HG02973 (cell line): ENCODE measurements around the gene RMP24.
"Not testable (repeated sequence)": the region's sequence is repeated elsewhere in the genome, so short reads cannot be mapped to it uniquely, and the experiment has no call there.

Experiments used
- ATAC-seq: cut with Tn5 transposase; IDR thresholded peaks from one replicate; pipeline ENCODE4 v1.9.1; 2021; ENCODE audit warnings: moderate library complexity; ENCODE audit not compliant: unreplicated experiment

The RMP24 gene

DNA sequence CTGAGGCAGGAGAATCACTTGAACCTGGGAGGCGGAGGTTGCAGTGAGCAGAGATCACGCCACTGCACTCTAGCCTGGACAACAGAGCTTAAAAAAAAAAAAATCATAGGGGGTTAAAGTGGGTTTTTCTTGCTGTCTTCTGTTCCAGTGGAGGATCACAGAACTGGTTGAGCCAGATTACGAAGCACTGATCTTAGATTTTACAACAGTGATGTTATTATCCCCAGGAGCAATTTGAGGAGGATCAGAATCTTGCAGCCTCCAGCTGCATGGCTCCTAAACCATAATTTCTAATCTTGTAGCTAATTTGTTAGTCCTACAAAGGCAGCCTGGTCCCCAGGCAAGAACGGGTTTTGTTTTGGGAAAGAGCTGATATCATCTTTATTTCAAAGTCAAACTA is 4.6 kb upstream of the RMP24 start:
- ATAC-seq: not testable (repeated sequence)

DNA sequence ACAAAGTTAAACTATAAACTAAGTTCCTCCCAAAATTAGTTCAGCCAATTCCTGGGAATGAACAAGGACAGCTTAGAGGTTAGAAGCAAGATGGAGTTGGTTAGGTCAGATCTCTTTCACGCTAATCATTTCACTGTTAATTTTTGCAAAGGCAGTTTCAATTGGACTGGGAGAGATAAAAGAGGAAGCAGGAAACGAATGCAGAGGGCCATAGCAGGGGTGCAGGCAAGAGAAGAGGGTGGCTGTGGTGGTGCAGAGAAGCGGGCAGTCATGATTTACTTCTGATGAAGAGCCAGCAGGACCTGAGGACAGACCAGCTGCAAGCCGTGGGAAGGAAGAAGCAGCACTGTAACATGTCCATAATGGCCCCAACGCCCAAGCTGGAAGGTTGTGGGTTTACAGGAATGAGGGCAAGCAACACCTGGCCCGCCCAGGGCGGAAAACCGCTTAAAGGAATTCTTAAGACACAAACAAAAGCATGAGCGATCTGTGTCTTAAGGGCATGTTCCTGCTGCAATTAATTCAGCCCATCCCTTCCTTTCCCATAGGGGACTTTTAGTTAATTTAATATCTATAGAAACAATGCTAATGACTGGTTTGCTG is 4.1 kb upstream of the RMP24 start:
- ATAC-seq: no peak

DNA sequence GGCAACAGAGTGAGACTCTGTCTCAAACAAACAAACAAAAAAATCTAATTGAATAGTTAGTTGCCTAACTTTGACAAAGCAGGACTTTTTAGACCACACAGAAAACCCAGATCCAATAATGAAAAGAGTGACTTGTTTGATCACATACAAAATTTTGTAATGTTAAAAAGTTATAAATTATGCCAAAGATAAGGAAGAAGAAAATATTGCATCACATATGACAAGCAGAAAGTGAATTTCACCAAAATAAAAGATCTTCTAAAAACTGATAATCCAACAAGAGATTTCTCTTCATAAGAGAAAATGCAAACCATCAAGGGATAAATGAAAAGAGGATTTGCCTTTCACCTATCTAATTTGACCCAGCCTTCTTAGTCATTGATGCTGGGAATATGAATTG is 2.8 kb upstream of the RMP24 start:
- ATAC-seq: no peak

DNA sequence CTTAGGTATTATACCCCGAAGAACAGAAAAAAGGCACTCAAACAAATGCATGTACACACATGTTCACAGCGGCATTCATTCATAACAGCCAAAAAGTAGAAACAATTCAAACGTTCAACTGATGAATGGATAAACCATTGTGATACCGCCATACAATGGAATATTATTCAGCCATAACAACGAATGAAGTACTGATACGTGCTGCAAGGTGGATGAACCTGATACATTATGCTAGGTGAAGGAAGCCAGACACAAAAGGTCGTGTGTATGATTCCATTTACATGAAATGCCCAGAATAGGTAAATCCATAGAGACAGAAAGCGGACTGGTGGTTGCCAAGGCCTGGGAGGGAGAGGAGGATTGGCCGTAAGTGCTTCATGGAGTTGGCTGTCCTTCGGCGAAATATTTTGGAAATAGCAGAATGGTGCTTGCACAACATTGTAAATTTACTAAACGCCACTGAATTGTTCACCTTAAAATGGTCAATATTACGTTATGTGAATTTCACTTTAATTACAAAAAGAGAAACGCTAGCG is 750 bp upstream of the RMP24 start:
- peak; percentile 8 for ATAC-seq

DNA sequence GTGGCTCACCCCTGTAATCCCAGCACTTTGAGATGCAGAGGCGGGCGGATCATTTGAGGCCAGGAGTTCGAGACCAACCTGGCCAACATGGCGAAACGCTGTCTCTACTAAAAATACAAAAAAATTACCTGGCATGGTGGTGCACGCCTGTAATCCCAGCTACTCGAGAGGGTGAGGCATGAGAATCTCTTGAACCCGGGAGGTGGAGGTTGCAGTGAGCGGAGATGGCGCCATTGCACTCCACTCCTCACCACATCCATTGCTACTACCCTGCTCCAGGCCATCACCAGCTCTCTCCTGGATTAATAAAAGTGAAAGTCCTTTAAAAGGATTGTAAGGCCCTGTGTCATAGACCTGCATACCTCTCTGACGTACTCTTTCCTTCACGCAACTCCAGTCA is 1.2 kb downstream of the RMP24 start:
- ATAC-seq: no peak

DNA sequence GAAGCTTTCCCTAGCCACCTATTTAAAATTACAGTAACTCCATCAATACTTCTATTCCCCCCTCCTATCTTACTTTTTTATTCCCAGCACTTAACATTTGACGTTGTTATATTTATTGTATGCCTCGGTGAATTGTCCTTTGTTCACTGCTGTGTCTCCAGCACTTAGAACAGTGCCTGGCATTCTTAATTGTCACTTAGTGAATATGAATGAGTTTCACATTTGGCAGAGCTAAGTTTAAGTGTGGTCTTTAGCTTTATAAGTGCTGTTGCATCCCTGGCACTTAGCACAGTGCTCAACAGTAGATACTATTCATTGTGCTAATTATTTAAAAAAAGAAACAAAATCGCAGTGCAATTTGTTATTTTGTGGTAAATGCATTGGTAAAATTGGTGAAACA is 1.7 kb downstream of the RMP24 start:
- no peak for ATAC-seq

DNA sequence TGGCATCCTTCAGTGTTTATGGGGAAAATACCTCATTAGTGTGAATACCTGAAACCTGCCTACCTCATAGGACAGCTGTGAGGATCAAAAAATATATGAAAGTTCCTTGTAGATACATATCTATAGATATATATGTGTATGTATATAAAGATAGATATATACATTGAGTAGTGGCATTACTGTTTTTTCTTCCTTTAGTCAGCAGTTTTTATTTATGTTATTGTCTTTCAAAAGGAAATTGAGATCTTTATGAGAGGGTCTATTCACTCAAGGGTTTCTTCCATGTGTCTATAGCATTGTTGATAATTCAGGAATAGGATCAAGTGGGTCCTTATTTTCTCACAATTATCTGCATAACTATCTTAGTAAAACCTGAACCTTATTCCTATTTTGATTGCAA is 6.6 kb downstream of the RMP24 start:
- no peak for ATAC-seq

DNA sequence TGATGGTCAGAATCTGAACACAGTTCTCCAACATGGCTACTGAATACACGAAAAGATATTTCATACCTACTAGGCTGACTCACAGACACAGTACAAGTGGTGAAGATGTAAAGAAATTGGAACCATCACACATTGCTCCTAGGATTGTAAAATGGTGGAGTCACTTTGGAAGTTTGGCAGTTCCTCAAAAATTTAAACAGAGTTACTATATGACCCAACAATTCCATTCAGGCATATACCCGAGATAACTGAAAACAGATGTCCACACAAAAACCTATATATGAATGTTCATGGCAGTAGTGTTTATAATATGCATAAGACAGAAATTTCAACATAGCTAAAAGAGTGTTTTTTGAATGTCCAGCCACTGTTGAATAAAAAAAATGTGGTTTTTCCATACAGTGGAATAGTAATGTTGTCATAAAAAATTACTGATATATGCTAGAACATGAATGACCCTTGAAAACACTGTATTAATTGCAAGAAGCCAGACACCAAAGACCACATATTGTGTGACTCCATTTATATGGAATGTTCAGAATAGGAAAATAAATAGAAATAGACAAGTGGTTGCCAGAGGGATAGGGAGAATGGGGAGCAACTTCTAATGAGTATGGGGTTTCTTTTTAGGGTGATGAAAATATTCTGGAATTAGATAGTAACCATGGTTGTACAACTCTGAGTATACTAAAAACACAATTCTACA is 10.1 kb downstream of the RMP24 start:
- no peak for ATAC-seq

DNA sequence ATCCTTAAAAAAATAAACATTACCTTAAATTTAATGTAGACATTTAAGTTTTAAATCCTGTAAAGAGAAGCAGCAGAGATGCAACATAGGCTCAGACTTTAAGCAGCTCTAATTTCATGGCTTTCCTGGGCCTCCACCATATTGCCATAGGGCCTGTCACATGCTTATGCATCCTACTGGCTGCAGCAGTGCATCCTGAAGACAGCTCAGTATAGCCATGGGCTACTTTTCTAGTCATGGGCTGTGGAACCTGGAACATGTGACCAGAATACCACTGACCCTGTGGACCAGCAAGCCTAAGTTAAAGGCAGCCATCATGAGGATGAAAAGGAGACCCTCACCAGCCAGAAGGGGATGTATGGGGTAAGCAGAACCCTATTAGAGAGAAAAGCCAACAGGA is 10.7 kb downstream of the RMP24 start:
- no peak for ATAC-seq

DNA sequence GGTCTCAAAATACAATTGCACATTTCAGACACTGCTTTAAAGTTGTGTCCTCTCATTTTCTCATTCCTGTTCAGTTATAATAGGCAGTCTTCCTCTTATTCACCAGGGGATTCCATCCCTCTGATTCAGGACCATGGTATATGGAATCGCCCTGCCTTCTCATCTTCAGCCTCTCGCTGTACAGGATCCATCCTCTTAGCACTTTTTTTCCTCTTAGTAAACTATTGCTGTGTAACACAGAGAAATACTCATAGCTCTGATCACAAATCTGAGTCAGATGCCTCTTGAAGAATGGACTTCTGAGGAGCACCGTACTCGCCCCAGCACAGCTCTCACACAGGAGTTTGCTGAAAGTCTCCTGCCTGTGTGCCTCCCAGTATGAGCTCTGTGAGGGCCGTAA is 11.3 kb downstream of the RMP24 start:
- no peak for ATAC-seq

DNA sequence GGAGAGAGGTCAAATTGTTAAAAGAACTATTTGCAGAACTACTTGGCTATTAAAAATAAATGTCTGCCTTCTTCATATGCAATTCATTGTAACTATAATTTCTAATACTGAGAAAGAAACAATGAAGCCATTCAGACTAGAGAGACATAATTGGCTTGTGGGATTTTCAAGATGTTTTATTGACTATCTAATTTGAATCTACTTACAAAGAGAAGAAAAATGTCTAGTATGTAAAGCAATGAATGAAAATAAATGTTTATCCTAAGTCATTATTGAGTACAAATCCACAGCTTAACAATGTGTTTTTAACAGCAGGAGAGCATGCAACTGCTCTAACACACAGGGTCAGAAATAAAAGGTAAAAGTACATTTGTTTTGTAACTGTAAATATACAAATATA is 19.2 kb downstream of the RMP24 start:
- no peak for ATAC-seq

DNA sequence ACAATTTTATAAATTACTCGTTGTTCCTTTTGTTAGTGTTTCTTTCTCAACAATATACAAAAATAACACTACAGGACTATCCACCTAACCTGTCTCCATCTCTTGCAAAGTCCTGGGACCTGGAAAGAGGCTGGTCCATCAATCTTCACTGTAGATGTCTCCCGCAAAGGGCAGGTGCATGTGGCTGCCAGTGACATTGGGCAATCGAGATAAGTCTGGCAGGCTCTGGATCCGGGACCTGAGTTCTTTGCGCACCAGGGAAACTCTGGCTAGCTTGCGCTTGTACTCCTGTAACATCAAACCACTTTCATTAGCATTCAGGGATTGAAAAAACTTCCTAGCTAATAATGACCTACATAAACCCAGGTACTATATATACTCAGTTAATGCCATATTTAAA is 20.5 kb downstream of the RMP24 start:
- no peak for ATAC-seq

DNA sequence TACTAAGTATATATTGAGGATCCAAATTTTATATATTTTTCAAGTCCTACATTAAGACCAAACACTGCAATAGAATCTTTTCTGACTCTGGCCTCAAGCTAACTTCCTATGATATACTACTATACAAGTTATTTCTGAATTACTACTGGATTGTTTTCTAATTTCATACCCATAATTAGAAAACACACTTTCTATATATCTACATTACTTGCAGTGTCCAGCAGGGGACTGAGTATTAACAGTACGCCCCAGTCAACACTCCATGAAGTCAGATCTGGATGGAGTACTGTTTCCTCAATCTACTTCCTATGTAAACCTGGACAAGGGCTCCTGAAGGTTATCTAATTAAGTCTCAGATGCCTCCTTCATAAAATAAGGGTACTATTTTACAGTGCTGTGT is 26.5 kb downstream of the RMP24 start:
- no peak for ATAC-seq

DNA sequence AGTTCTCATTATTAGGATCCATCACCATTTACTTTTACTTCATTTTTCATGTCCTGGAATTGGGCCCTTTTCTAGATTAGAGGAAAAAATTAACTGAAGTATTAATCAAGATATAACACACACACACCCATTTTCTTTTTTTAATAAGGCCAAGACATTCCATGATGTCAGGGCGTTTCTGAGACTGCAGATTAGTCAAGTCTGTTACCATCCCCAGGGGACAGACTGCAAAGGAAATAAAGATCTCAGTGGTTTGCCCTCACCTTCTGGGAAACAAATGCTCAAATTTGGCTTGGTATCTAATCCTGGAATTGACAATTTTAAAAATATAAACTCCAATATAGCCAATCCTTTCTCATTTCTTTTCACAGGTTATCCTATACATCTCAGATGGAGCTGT is 27.4 kb downstream of the RMP24 start:
- no peak for ATAC-seq

DNA sequence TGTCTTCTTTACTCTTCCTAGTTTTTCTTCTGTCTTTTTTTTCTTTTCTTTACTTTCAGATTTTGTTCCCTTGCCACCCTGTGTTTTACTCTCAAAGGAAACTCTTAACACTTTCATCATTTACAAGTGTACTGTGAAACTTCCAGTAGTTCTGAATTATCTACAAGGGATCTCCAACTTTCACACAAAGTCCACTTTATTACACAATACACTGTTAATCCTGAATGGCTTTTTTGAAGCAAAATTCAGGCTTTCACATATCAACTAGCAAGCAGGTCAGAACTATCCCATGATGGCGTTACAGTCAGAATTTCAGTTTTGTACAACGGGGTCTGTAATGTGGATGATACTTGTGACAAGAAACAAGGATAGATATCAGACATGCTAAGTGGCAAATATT is 34.5 kb downstream of the RMP24 start:
- no peak for ATAC-seq

DNA sequence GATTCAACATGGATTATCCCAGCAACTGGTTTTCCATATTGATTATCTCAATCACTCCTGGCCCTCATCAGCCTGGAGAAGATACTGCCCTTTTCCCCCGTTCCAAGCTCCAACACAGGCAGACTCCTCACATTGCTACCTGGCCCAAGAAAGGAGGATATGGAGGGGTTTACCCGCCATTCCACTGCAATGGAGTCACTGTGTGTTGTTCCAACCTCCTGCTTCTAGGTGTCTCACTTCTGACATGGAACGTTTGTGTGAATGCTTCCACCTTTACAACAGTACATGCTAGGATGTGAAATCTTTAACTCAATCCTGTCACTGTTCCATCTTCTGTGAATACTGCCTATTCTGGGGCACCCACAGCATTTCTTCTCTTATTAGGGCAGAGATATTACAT is 36.7 kb downstream of the RMP24 start:
- no peak for ATAC-seq

DNA sequence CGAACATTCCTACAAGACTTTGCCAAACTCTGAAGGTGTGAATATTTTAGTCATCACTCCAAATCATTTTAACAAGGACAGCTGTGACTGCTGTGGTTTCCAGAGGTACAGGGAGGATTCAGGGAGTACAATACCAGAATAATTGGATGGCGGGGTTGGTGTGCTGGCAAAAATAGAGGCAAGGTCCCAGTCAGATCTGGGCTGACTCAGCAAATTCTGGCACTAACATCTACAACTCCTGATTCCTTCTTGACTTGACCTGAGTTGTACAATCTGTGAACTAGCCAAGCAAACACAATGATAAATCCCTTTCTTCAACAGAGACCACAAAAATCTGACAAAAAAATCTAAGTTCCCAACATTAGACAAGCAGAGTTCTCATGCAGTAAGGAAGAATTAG is 40.4 kb downstream of the RMP24 start:
- no peak for ATAC-seq

DNA sequence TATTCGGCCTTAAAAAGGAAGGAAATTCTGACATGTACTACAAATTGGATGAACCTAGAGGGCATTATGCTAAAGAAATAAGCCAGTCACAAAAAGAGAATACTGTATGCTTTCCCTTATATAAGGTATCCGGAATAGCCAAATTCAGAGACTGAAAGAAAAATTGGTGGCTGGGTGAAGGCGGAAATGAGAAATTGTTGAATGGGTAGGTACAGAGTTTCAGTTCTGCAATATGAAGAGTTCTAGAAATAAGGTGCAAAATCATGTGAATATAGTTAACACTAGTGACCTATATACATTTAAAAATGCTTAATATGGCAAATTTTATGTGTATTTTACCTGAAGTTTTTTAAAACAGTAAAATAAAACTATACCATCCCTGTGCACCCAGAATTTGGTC is 43.1 kb downstream of the RMP24 start:
- peak; percentile 93 for ATAC-seq

DNA sequence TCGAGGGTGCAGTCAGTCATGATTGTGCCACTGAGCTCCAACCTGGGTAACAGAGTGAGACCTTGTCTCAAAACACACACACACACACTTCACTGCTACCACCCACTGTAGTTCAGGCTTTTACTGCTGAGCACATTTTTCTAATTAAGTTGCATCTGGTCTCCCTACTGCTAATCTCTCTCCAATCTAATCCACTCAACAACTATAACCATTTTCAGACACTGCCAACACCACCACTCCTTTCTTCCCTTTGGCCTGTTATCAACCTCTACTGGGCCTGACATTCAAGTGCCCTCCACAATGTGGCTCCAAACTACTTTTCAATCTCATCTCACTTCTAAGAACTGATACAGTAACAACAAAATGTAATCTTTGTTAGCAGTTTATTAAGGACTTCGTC is 44.8 kb downstream of the RMP24 start:
- no peak for ATAC-seq

DNA sequence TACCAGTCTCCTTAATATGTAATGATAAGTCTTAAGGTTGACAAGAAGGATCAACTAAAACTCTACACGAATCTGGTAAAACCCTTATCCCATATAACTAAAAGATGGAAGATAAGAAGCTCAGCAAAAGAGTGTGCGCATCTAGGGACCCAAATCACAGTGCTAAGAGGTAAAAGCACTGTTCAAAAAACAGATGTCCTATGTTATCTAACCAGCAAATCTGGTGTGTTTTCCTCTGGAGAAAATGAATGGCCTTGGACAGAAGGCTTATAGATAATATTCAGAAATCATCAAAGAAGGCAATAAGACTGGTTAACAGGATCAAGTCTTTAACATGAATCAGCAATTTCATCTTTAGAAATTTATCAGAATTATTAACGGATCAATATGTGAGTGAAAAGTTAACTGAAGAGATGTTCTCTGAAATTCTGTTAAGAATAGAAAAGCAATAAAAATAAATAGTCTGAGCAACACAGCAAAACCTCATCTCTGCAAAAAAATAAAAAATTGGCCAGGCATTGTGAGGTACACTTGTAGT is 47.8 kb downstream of the RMP24 start:
- no peak for ATAC-seq

DNA sequence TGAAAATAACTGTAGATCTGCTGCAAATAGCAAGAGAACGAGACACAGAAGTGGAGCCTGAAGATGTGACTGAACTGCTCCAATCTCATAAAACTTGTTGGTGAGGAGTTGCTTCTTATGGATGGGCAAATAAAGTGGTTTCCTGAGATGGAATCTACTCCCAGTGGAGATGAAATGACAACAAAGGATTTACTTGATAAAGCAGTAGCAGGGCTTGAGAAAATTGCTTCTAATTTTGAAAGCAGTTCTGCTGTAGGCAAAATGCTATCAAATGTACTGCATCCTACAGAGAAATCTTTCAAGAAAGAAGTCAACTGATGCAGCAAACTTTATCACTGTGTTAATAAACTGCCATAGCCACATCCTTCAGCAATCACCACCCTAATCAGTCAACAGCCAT is 50.9 kb downstream of the RMP24 start:
- ATAC-seq: no peak

DNA sequence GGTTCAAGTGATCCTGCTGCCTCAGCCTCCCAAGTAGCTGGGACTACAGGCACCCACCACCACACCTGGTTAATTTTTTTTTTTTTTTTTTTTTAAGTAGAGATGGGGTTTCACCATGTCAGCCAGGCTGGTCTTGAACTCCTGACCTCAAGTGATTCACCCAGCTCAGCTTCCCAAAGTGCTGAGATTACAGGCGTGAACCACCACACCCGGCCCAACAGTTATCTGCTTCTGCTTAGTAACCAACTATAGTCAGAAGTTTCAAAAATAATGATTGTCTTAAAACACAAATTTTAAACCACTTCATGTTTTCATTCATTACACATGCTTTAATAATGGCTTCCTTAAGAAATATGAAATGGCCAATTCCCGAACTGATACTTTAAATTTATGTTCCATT is 51.8 kb downstream of the RMP24 start:
- ATAC-seq: not testable (repeated sequence)

DNA sequence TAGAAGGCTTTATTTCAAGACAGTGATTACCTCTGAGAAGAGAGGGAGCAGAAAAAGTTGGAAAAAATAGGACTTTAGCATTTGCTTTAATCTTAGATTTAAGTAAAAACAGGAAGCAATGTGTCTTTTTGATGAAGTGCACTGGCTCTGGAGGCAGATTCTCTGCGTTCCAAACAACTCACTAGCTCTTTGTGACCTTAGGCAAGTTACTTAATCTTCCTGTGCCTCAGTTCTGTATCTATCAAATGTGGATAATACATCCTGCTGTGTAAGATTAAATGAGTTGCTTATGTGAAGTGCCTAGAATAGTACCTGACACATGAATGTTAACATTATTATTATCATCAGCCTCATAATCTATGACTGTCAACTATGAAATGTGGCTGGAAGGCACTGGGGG is 52.5 kb downstream of the RMP24 start:
- no peak for ATAC-seq
